Activated gamma-delta T cell treated with Interleukin-2 at 50 U/mL for 16 hours (primary cell): ENCODE measurements around the gene ARHGAP27.

ENCODE experiments used
- DNase-seq: peaks from one replicate; pipeline ENCODE4 v3.0.0-alpha.2; 2020

The ARHGAP27 gene

DNA sequence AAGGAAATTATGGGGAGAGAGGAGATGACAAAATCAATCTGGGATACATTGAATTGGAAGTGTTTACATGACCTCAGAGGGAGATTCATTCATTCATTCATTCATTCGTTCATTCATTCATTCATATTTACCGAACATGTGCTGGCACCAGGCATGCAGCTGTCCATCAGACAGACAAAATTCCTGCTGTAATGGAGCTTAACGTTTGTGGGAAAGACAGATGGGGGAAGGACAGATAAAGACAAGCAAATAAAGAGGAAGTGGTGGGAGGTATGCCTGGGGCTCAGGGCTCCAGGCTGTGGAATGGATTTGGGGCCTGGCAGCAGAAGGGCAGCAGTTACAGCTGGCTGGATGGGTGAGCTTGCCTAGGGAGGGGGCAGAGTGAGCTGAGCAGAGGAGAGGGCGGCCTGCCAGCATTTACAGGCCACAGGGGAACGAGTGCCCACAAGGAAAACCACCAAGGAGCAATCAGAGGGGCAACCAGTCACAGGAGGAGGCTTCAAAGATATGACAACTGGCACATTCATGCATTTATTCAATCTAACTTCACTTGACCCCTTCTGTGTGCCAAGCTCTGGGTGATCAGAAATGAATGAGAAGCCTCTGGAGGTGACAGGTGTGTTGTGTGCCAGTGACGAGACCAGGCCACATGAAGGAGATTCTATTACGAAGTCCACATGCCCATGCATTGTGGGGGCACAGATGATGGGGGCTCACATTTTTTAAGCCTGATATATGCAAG is 48.5 kb downstream of the ARHGAP27 start:
- DNase-seq = no peak

DNA sequence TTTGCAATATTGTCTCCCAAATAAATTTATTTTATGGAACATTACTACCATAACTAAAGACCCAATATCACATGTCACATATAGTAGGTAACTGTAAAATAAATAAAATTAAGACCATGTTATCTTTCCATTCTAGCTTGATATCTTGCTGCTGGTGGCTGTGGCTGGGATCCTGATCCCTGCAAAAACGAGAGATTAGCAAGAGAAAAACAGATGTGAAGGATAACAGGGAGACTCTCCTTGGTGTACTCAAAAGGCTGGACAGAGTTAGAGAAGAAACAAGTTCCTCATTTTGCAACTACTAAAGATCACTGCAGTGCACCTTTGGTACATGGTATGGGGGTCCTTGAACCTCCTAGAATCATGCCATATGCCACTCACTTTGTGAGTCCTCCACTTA is 49.7 kb downstream of the ARHGAP27 start:
- DNase-seq = no peak

DNA sequence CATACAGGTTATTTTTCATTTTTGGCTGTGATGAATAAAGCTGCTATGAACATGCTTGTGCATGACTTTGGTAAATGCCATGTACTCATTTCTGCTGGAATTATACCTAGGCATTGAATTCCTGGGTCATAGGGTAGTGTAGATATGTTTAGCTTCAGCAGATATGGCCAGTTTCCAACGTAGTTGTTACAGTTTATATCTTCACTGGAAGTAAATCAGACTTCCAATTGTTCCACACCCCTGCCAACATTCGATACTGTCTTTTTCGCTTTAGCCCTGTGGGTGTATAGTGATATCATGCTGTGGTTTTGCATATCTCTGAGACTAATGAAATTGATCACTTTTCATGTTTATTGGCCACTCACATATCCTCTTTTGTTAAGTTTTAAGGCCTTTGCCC is 50.4 kb downstream of the ARHGAP27 start:
- DNase-seq = no peak

DNA sequence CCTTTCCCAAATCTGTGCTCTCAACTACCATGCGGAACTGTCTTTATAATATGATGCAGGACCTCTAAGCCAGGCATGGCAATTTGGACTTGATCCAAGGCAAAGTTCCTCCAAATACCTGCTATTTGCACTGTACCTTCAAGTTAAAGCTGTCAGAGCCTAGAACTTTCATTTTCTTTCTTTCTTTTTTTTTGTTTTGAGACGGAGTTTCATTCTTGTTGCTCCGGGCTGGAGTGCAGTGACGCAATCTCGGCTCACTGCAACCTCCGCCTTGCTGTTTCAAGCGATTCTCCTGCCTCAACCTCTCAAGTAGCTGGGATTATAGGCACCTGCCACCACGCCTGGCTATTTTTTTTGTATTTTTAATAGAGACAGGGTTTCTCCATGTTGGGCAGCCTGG is 51.7 kb downstream of the ARHGAP27 start:
- no peak for DNase-seq

DNA sequence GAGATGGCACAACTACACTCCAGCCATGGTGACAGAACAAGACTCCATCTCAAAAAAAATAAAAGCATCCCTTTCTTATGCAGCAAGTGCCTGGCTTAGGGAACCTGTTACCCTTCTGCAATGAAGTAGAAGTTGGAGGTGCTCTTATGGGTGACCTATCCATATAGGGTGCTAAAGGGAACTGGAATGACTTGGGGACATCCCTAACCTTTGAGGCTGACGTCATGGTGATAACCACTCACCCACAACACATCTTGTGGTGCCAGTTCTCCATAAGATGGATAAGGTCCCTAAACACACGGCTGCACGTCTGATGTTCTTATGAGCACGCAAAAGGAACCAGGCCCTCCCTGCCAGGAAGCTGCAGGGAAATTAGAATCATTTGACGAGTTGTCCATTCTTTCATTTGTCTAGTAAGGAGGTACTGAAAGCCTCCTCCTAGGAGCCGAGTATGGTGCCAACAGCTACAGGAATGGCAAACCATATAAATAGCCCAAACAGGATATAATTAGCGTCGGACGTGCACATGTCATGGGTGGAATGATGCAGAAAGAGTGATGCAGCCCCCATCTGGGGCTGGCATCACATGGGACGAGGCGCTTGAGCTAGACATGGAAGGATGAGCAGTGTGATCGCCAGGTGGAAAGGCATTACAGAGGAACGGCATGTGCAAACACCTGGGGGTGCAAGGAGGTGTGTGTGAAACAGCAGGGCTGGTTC is 52.5 kb downstream of the ARHGAP27 start:
- no peak for DNase-seq

DNA sequence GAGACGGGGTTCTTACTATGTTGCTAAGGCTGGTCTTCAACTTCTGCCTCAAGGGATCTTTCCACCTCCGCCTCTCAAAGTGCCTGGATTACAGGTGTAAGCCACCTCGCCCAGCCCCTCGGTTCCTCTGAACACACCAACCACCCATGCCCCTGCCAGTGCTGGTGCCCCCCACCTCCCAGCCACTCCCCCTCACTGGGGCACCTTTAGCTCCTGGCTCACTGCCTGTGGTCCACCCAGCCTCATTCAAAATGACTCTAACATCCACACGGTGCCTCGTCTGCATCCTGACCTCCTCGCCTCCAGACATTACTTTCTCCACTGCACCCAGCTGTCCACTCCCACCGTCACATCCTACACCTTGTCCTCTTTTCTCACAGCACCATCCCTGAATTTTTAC is 55.3 kb downstream of the ARHGAP27 start:
- DNase-seq = no peak

DNA sequence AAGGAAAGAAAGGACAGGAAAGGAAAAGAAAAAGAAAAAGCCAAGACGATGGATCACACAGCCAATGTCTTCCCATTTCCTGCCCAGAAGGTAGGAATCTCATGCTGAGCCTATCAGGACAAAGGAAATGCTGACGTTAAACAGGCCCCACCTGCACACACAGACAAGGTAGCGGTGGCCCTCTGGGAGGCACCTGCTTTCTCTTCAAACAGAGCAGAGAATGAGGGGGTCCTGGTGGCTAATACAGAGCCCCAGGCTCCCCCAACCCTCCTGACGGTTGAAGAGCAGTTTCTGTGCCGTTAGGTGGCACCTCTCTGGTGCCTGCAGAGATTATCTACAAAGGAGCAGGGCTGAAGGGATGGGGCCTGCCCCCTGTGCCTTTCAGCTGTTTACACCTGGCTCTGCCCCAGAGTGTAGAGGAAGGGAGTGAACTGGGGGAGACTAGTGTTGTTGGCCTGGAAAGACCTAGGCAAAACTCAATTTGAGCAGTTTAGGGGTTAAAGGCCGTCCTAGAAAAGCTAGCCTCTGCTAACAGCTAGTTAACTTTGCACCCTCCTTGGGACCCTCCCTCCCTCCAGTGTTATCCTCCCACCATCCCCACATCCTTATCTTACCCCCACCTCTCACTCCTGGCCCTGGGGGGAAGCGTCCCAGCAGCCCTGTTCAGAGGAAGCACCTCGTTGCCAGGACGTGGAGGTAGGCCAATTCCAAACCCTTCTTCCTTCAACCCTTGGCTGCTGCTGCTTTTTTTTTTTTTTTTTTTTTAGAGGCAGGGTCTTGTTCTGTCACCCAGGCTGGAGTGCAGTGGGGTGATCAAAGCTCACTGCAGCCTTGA is 56.3 kb downstream of the ARHGAP27 start:
- DNase-seq = no peak

DNA sequence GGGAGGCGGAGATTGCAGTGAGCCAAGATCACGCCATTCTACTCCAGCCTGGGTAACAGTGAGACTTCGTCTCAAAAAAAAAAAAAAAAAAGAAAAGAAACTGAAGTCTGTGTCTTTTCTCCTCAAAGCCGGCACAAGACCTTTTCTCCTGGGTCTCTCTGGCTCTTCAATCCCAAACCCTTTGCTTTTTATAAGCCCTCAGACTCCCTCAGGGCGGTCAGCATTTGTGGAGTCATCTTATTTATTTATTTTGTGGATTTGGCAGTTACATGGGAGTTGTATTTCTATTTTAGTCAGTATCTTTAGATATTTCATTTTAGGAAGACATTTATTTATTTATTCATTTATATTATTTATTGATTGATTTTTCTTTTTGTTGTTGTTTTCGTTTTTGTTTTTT is 58.2 kb downstream of the ARHGAP27 start:
- DNase-seq = no peak

DNA sequence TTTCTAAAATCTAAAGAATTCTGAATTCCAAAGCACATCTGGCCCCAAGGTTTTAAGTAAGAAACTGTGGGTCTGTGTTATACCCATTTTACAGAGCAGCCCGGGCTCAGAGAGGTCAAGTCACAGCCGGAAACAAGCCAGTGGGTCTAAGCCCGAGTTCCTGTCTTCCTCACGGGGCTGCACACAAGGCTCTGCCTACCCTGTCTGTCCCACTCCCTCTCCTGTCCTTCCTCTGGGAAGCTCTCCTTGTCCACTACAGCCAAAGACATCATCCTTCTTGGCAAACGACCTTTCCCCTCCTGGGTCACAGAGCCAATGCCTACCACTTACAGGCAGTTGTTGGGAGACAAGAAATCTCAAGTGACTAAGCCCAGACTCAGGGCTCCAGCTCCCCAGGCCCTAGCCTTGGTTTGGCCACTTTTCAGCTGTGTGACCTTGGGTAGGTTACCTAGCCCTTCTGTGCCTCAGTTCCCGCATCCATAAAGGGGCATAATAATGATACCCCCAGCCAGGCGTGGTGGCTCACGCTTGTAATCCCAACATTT is 60.3 kb downstream of the ARHGAP27 start:
- no peak for DNase-seq

DNA sequence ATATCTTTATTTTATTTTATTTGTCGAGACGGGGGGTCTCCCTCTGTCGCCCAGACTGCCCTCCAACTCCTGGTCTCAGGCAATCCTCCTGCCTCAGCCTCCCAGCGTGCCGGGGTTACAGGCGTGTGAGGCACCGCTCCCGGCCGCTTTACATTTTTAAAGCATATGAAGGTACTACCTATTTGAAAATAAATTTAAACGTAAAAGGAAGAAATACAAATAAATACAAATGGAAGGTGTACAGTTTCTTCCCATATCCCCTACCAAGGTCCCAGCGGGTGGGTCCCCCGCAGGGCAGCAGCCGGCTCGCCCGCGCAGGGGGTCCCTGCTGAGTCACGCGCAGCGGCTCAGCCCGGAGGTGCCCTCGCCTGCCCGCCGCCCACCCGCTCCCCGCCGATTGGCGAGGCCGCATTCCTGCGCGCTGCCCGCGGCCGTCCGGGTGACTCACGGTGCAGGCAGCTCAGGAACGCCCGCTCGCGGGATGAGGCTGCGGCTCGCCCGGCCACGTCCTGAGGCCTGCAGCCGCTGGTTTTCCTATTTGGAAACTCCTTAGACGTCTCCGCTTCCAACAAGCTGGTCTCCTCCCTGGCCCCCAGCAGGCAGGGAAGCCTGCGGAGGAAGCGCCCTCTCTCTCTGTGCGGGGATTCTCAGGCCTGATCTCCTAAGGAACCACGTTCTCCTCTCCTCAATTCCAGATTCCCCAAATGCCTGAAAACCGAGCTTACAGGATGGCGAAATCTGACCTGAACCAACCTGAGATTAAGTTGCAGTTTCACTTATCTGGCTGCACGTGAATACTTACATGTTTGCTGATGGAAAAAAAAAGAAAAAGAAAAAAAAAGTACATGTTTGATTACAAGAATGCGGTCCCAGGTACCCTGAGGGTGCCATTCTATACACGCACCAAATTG is 61.0 kb downstream of the ARHGAP27 start:
- DNase-seq = no peak

DNA sequence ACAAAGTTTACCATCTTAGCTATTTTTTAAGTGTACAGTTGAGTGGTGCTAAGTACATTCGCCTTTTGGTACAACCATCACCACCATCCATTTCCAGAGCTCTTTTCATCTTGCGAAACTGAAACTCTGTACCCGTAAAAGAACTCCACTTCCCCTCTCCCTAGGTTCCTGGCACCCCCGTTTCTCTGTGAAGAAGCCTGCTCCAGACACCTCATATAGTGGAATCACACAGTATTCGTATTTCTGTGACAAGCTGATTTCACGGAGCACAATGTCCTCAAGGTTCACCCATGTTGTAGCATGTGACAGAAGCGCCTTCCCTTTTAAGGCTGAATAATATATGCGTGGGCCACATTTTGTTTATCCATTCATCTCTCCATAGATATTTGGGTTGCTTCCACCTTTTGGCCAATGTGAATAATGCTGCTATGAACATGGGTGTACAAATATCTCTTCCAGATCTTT is 61.7 kb downstream of the ARHGAP27 start:
- no peak for DNase-seq

DNA sequence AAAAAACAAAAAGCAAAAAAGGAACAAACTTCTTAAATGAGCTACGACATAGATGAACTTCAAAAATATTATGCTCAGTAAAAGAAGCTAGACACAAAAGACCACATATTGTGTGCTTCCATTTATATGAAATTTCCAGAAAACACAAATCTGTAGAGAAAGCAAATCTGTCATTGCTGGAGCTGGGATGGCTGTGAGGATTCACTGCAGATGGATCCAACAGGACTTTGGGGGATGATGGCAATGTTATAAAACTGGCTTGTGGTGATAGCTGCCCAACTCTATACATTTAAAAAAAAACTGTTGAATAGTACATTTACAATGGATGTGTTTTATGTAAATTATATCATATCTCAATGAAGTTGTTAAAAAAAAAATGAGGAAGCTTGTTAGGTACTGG is 63.2 kb downstream of the ARHGAP27 start:
- no peak for DNase-seq

DNA sequence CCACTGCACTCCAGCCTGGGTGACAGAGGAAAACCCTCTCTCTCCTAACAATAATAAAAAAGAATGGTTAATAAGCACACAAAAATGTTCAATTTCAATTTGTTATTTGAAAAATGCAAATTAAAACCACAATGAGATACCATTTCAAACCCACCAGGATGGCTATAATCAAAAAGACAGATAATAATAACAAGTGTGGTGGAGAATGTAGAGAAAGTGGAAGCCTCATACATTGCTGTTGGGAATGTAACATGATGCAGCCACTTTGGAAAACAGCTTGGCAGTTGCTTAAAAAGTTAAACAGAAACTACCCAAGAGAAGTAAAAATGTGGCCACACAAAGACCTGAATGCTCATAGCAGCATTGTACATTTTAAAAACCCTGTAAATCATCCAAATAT is 64.0 kb downstream of the ARHGAP27 start:
- no peak for DNase-seq

DNA sequence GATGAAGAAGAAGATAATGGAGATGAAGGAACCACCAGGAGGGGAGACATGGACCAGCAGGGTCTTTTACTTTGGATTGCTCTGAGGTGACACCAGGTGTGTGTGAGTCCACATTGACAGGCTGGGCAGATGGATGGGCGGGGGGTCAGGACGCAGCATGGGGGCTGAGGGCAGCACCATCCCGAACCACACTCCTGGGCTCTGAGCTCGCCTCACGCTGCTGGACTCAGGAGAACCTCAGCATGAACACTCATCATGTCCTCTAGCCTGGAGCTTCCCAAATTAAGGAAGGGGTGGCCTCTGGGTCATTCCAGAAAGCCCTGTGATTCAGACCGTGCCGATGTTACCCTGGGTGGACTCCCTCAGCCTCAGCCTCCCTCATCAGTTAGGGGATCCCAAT is 65.5 kb downstream of the ARHGAP27 start:
- DNase-seq = no peak

DNA sequence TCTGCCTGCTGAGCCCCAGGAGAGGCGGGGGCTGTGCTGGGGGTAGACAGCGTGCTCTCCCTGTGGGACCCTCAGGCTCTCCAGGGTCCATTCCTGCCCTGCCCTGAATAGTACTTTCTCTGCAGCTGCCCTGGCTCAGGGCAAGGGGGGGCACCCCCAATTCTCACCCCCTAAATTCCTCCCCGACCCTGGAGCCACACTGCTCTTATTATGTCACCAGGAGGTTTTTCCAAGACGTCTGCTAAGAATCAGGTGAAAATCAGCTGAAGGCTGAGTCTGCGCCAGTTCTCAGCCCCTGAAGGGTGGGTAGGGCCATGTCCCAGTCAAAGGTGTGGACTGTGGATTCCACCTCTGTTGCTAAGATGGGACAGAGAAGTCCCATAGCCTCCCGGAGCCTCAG is 66.0 kb downstream of the ARHGAP27 start:
- DNase-seq = no peak

DNA sequence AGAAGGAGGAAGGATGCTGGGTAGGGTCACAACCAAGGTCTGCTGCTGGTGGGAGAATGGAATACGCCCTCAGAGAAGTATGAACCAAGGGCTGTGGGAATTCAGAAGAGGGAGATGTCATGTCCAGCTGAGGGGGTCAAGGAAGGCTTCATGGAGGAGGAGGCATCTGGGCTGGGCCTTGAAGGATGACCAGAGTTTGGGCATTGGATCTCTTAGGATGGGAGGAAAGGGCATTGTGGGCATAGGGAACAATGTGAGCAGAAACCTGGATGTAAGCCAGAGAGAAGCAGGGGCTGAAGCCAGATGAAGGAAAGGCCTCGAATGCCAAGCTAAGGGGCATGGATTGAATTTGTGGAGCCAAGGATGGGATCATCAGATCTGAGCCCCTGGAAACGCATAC is 66.6 kb downstream of the ARHGAP27 start:
- no peak for DNase-seq

DNA sequence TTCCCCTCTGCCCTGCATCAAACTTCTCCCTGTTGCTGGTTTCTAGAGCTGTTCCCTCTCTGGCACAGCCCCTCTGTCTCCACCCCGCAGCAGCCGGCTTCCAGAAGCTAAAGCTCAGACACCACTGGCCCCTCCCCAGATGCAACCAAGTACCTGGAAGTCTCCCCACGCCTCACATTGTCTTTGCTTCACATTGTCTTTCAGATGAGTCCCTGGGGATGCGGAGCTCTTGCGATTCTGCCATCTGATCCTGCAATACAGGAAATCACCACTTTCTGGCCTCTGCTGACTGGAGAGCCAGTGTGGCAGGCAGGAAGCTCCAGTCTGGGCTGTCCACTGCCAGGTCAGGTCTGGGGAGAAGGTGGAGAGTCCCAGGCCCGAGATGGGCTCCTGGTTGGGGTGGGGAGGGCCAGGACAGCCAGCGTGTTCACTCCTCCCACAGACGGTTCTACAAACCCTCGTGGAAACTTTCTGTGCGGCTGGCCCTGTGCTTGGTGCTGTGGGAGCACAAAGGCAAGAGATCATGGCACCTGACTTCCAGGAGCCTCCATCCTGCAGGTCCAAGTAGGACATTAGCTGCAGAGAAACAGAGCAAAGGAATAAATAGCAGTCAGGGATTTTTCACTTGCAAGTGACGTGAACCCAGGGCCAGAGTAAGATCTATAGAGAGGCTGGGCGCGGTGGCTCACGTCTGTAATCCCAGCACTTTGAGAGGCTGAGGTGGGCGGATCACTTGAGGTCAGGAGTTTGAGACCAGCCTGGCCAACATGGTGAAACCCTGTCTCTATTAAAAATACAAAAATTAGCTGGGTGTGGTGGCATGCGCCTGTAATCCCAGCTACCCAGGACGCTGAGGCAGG is 67.9 kb downstream of the ARHGAP27 start:
- DNase-seq = no peak

DNA sequence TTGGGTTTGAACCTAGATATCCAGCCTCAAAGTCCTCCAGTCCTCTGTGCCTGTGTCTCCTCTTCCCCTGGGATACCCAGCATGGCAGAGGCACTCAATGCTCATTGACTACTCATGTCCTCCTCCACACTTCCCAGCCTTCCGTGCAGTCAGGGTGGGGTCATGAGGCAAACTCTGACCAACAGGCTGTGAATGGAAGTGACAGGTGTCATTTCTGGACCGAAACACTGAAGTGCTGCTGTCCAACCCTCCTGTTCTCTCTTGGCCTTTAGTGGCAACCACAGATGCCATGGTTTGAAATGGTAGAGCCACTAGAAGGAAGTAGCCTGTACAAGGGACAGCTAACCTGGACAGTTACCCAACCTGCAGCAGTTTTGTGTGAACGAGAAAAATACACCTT is 69.2 kb downstream of the ARHGAP27 start:
- DNase-seq = no peak

DNA sequence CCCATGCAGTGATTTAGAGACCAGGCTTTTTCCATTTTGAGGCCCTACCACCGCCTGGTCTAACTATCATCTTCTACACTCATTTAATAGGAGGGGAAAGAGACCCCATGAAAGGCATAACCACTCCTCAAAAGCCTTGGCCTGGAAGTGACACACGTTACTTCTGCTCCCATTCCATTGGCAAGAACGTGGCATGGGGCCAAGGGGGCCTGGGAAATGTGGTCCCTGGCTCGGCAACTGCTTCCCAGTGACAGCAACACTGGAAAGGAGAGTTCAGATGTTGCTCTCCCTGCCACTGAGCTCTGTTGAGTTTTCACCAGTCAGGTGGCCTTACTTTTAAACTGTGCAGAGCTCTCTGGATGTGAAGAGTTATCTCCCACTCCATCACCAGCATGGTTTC is 70.7 kb downstream of the ARHGAP27 start:
- no peak for DNase-seq

DNA sequence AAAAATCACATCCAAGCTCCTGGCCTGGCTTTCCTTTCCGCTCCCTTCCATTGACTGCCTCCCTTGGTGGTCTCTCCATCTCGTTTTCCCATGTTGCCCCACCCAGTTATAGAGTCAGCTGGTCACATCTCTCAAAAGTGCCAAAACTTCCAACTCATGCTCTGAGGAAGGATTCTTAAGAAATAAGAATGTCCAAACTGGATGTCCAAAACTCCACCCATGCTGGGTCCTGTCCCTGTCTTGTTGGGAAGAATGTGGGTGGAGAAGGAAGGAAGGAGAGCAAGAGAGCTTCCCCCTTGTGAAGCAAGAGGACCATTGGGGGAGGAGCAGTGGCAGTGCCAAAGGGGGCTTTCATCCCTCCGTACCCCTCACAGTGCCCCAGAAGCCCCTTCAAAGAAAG is 71.2 kb downstream of the ARHGAP27 start:
- DNase-seq = no peak

DNA sequence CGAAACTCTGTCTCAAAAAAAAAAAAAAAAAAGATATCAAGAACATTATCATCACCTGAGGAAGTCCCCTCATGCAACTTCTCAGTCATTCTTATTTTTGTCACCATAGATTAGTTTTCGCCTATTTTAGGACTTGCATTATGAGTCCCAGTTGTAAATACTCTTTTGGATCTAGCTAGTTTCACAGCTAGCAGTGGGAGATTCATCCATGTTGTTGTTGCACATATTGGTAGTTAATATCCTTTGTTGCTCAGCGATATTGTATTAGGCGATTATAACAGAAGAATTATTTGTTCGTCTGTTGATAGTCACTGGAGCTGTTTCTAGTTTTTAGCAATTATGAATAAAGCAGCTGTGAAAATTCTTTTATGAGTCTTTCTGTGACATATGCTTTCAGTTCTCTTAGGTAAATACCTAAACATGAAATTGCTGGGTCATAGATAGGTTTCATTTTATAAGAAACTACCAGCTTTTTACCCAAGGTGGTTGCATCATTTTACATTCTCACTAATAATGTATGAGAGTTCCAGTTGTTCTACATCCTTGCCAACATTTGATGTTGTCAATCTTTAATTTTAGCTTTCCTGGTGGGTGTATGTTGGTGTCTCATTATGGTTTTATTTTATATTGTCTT is 75.2 kb downstream of the ARHGAP27 start:
- no peak for DNase-seq
